GM12892 (cell line): Measurements from ENCODE around the gene DDN.
A peak's percentile ranks its signal among the peaks of the same experiment; 100 is the strongest.

Experiments used
- DNase-seq: peaks from one replicate; pipeline ENCODE4 v3.0.0; 2011; ENCODE audit not compliant: insufficient read length
- FAIRE-seq: peaks from 2 replicates; lab custom pipeline; 2011; peaks lifted over from hg19 to GRCh38; lab: Jason Lieb, UNC
- POLR2A ChIP-seq: IDR thresholded peaks from 2 replicates; pipeline ENCODE4 v1.6.1; 2011; ENCODE audit warnings: low read depth, low read length, control low read depth
- POLR2AphosphoS5 ChIP-seq: IDR thresholded peaks from 2 replicates; pipeline ENCODE4 v1.6.1; 2011; ENCODE audit warnings: low read depth, low read length, control low read depth
- TAF1 ChIP-seq: IDR thresholded peaks from 2 replicates; pipeline ENCODE4 v1.6.1; 2011; ENCODE audit warnings: low read depth, mild to moderate bottlenecking, control low read depth, low read length, borderline replicate concordance

The DDN gene

GRCh38 chr12:48986720-48987291 lies 12.4 kb downstream of the DDN start:
- no peak for FAIRE-seq
- DNase-seq: no peak
- TF ChIP-seq TAF1 (no peak), POLR2A (no peak), POLR2AphosphoS5 (no peak)

GRCh38 chr12:48985901-48986300 lies 13.3 kb downstream of the DDN start:
- DNase-seq (no peak), FAIRE-seq (no peak)
- TF ChIP-seq TAF1 (no peak), POLR2AphosphoS5 (no peak), POLR2A (no peak)

- no peak for FAIRE-seq
These were observed 13.7 kb downstream of the DDN start for GRCh38 chr12:48985475-48985897.

GRCh38 chr12:48982397-48983080 lies 16.6 kb downstream of the DDN start:
- FAIRE-seq (no peak), DNase-seq (no peak)
- TF ChIP-seq POLR2AphosphoS5: no peak

More at GRCh38 chr12:48985475-48985897, 13.7 kb downstream of the DDN start:
- no peak for DNase-seq
- TF ChIP-seq POLR2AphosphoS5: no peak
- no peak for TF ChIP-seq TAF1
- no peak for TF ChIP-seq POLR2A

- TF ChIP-seq TAF1 (no peak), POLR2AphosphoS5 (no peak), POLR2A (no peak)
- no peak for DNase-seq
- no peak for FAIRE-seq
These were observed 17.4 kb downstream of the DDN start for GRCh38 chr12:48981757-48982157.

GRCh38 chr12:48980953-48981756 lies 18.0 kb downstream of the DDN start:
- DNase-seq (no peak), FAIRE-seq (no peak)
- TF ChIP-seq POLR2AphosphoS5: no peak
- TF ChIP-seq TAF1: no peak
- TF ChIP-seq POLR2A: no peak

GRCh38 chr12:48980389-48980952 lies 18.7 kb downstream of the DDN start:
- FAIRE-seq (peak; percentile 50), DNase-seq (no peak)
- TF ChIP-seq TAF1: no peak
- TF ChIP-seq POLR2A: no peak
- TF ChIP-seq POLR2AphosphoS5: no peak

- TF ChIP-seq POLR2AphosphoS5: no peak
- no peak for TF ChIP-seq TAF1
- no peak for TF ChIP-seq POLR2A
- FAIRE-seq: no peak
- no peak for DNase-seq
These were observed 19.4 kb downstream of the DDN start for GRCh38 chr12:48979602-48980388.

- TF ChIP-seq POLR2AphosphoS5 (no peak), TAF1 (no peak), POLR2A (no peak)
- peak; percentile 70 for FAIRE-seq
- no peak for DNase-seq
These were observed 20.2 kb downstream of the DDN start for GRCh38 chr12:48978741-48979601.

GRCh38 chr12:48978291-48978740 lies 20.9 kb downstream of the DDN start, which contains the start of gene WNT1:
TSS of gene WNT1 (plus strand) at chr12:48978322. CDS start at chr12:48978651, 329 bp downstream.
- FAIRE-seq (no peak), DNase-seq (no peak)
- TF ChIP-seq POLR2AphosphoS5: no peak
- TF ChIP-seq POLR2A: no peak
- no peak for TF ChIP-seq TAF1
